ENCODE measurements around the gene HLA-F.

GRCh38 chr6:29751480-29751879 lies 28.2 kb downstream of the HLA-F start:
- TF ChIP-seq EZH2 (IDR thresholded peaks at IDR 0.05; ENCODE audit: insufficient read depth, poor library complexity, severe bottlenecking) (no peak), EZH2phosphoT487 (IDR thresholded peaks at IDR 0.05; ENCODE audit: insufficient read depth, low read depth) (no peak)

All from GM23248 (cell line).